GM12878 (cell line): ENCODE data around the gene SPATA20. TPM values are rescaled to one million over a fixed set of nuclear protein-coding genes. Genes with fewer than 3 reads are reported as not detected.

Source experiments
- ATAC-seq: fragments of 200-7000 bp; cut with Tn5 transposase; 3 replicates; pipeline ENCODE4 v1.9.1; 2020; ENCODE audit warnings: mild to moderate bottlenecking, moderate library complexity
- BruUV-seq: library from RNA; stranded (reverse); fragments of 400-500 nt; replicated peaks from 2 replicates; lab custom pipeline; 2021; lab: Mats Ljungman, UMichigan
- CTCF ChIA-PET: fragments of 300-600 bp; sonication (Branson Sonifier 250); formaldehyde crosslinking; extraction: SDS; loops from one replicate; lab custom pipeline; 2021; ENCODE audit warnings: inconsistent platforms; lab: Yijun Ruan, JAX
- POLR2A ChIA-PET: fragments of 350-600 bp; formaldehyde crosslinking; extraction: SDS; loops from one replicate; lab custom pipeline; 2021; ENCODE audit warnings: inconsistent platforms; lab: Charles Lee
- RAD21 ChIA-PET: fragments of 300-600 bp; sonication (Branson Sonifier 250); formaldehyde crosslinking; loops from one replicate; lab custom pipeline; 2023; ENCODE audit warnings: antibody characterized with exemption; ENCODE audit not compliant: unreplicated experiment; lab: Charles Lee
- SMC1A ChIA-PET: fragments of 300-600 bp; sonication (Branson Sonifier 250); formaldehyde crosslinking; loops from one replicate; lab custom pipeline; 2023; ENCODE audit not compliant: unreplicated experiment, uncharacterized antibody; lab: Charles Lee
- DNase-seq: peaks from one replicate; pipeline ENCODE4 v3.0.0-alpha.2; 2011; ENCODE audit warnings: low read depth, low spot score
- FAIRE-seq: peaks from 3 replicates; lab custom pipeline; 2011; peaks lifted over from hg19 to GRCh38; lab: Jason Lieb, UNC
- H2AFZ ChIP-seq: 2 replicates; pipeline ENCODE4 v1.6.0; 2011; ENCODE audit warnings: low read depth, low read length, control low read depth; ENCODE audit not compliant: control insufficient read depth
- H3K27ac ChIP-seq: 2 replicates; pipeline ENCODE4 v1.5.1; 2011; ENCODE audit warnings: control low read depth; ENCODE audit not compliant: control insufficient read depth, insufficient read depth
- H3K27me3 ChIP-seq, 2 experiments: replicated peaks in 1 of 2; 2 replicates each; pipeline versions ENCODE4 v1.6.0 to v1.6.1; 2011; ENCODE audit warnings: low read length in 1 of 2; ENCODE audit not compliant: control insufficient read depth in 2 of 2, insufficient read depth in 2 of 2
- H3K36me3 ChIP-seq, 2 experiments: 2 replicates each; pipeline ENCODE4 v1.5.1; 2011; ENCODE audit warnings: low read length in 1 of 2; ENCODE audit not compliant: control insufficient read depth in 2 of 2, insufficient read depth in 2 of 2
- H3K4me1 ChIP-seq: 2 replicates; pipeline ENCODE4 v1.6.1; 2011; ENCODE audit warnings: mild to moderate bottlenecking, low read length, moderate library complexity, mixed read lengths; ENCODE audit not compliant: control insufficient read depth, insufficient read depth
- H3K4me2 ChIP-seq: 2 replicates; pipeline ENCODE4 v1.6.0; 2011; ENCODE audit warnings: control low read depth; ENCODE audit not compliant: control insufficient read depth, insufficient read depth
- H3K4me3 ChIP-seq: fragments of 200-600 bp; sonication (generic); 2 replicates; pipeline ENCODE4 v1.5.1; 2016
- H3K79me2 ChIP-seq: 2 replicates; pipeline ENCODE4 v1.6.0; 2011; ENCODE audit warnings: low read length; ENCODE audit not compliant: control insufficient read depth, insufficient read depth
- H3K9ac ChIP-seq: 2 replicates; pipeline ENCODE4 v1.8.0; 2011; ENCODE audit warnings: low read length, control low read depth, mixed read lengths; ENCODE audit not compliant: control insufficient read depth, insufficient read depth
- H3K9me3 ChIP-seq: replicated peaks from 3 replicates; pipeline ENCODE4 v1.5.1; 2011; ENCODE audit warnings: mild to moderate bottlenecking, low read length; ENCODE audit not compliant: control insufficient read depth, insufficient read depth
- H4K20me1 ChIP-seq: 2 replicates; pipeline ENCODE4 v1.6.0; 2011; ENCODE audit not compliant: control insufficient read depth, insufficient read depth
- ETV6 ChIP-seq, 2 experiments: fragments of 450-650 bp in 1 of 2; IDR thresholded peaks in 1 of 2; conservative IDR thresholded peaks in 1 of 2; 2 replicates each; pipeline ENCODE4 v1.6.1; 2014; ENCODE audit warnings: antibody characterized with exemption in 1 of 2, borderline replicate concordance in 1 of 2, low read depth in 1 of 2, mild to moderate bottlenecking in 1 of 2, moderate library complexity in 1 of 2
- KLF5 ChIP-seq: fragments of 450-650 bp; IDR thresholded peaks from 2 replicates; pipeline ENCODE4 v1.6.1; 2014; ENCODE audit warnings: mild to moderate bottlenecking; ENCODE audit not compliant: partially characterized antibody
- MEF2B ChIP-seq: fragments of 450-650 bp; IDR thresholded peaks from 2 replicates; pipeline ENCODE4 v1.6.1; 2018; ENCODE audit warnings: mild to moderate bottlenecking, moderate library complexity; ENCODE audit not compliant: partially characterized antibody, poor library complexity, severe bottlenecking
- NFYB ChIP-seq: IDR thresholded peaks from 2 replicates; pipeline ENCODE4 v1.6.1; 2011; ENCODE audit warnings: low read depth, mild to moderate bottlenecking, low read length, improper control_type of control experiment, moderate library complexity; ENCODE audit not compliant: insufficient read depth
- SMC3 ChIP-seq: IDR thresholded peaks from 2 replicates; pipeline ENCODE4 v1.6.1; 2011; ENCODE audit warnings: low read length, improper control_type of control experiment, borderline replicate concordance
- ZNF24 ChIP-seq: fragments of 450-650 bp; IDR thresholded peaks from 2 replicates; pipeline ENCODE4 v1.6.1; 2017; ENCODE audit warnings: antibody characterized with exemption, mild to moderate bottlenecking
- ZNF622 ChIP-seq: fragments of 450-650 bp; IDR thresholded peaks from 2 replicates; pipeline ENCODE4 v1.6.1; 2017; ENCODE audit warnings: mild to moderate bottlenecking, inconsistent platforms
- WGBS: methylation state at CpG from one replicate; pipeline ENCODE4 v1.1.6; 2016; ENCODE audit warnings: low lambda C conversion rate; ENCODE audit not compliant: insufficient replicate concordance, insufficient coverage; ENCODE audit errors: missing lambda C conversion rate; 5-methylcytosine and 5-hydroxymethylcytosine counted together
- in situ Hi-C: fragments of 300-500 bp; cut with MboI; formaldehyde crosslinking; loops from 9 replicates; pipeline ENCODE4 v1.14.3; 2018; ENCODE audit warnings: mixed read lengths
- intact Hi-C: fragments of 100-400 bp; cut with micrococcal nuclease; formaldehyde crosslinking; loops from one replicate; pipeline ENCODE4 v1.14.2; 2022; ENCODE audit not compliant: unreplicated experiment
- polyA plus RNA-seq, 11 experiments: library from polyadenylated mRNA; depleted of rRNA in 4 of 11; unstranded in 6 of 11; stranded (reverse) in 5 of 11; fragments of >200 nt; fragmentation: Nextera tagmentation in 4 of 11; fragmentation: Illumina TruSeq in 1 of 11; extraction: Ambion mirVana in 4 of 11; extraction: Trizol in 1 of 11; gene quantifications; 1 replicate in 1 of 11; 2 replicates in 10 of 11; pipeline versions ENCODE4 v1.2.1 to v1.2.3, GENCODE V29; 2011 to 2016; ENCODE audit warnings: inconsistent platforms in 2 of 11, missing spikeins in 2 of 11, low read depth in 1 of 11
- total RNA-seq, 4 experiments: library from RNA; depleted of rRNA in 3 of 4; stranded (reverse); fragments of >200 nt in 3 of 4; fragmentation: Illumina TruSeq in 1 of 4; extraction: Trizol in 1 of 4; gene quantifications; 2 replicates each; pipeline versions ENCODE4 v1.2.1 to v1.2.3, GENCODE V29; 2013 to 2021

SPATA20 gene
- total and polyA plus RNA-seq, 10 of the 15 experiments (the other 5 are each of a cell fraction or from before 2014, with no cell fraction given): 2.1 to 69.8 (median 26.6) TPM

DNA sequence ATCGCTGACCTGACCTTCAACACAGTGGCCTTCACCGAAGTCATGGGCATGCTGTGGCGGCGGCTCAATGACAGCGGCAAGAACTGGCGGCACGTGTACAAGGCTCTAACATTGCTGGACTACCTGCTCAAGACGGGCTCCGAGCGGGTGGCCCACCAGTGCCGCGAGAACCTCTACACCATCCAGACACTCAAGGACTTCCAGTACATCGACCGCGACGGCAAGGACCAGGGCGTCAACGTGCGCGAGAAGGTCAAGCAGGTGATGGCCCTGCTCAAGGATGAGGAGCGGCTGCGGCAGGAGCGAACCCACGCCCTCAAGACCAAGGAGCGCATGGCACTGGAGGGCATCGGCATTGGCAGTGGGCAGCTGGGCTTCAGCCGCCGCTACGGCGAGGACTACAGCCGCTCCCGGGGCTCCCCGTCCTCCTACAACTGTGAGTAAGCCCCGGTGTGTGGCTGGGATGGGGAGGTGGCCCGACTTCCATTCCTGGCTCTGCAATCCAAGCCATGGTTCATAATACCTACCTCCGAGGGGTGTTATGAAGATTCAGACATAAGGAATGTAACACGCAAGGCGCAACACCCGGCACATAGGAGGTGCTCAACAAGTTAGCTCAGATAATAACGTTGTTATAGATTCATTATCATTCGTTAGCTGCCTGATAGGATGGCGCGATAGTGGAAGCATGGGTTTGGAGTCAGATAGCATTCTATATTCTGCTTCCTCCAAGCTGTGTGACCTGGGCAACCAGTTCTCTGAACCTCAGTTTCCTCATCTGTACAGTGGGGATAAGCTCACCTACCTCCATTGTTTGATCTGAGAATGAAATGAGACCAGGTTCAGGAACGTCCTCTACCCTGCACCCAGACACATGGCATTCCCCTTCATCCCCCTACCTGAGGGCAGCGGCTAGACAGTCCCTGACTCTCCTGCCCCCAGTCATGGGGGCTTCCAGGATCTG is 10.0 kb upstream of the SPATA20 start:
- Histone ChIP-seq H4K20me1 (no peaks in the 10 kb centered on the region), H3K4me2 (no peak overlapping the region), H3K9me3 (no peaks in the 10 kb centered on the region), H3K27me3 (peaks cover 13 to 18% of the 10 kb centered on the region in 2 experiments), H3K9ac (no peak overlapping the region), H3K36me3 (no peaks in the 10 kb centered on the region), H3K79me2 (no peaks in the 10 kb centered on the region), H2AFZ (no peak overlapping the region), H3K4me3 (no peak overlapping the region), H3K4me1 (peaks cover 4% of the 10 kb centered on the region; the same call in 1 of the 2 replicates), H3K27ac (no peak overlapping the region)
- in situ Hi-C loops: no loop called here
- DNase-seq: no peak
- CTCF ChIA-PET: no interaction called here
- SMC1A ChIA-PET: no interaction called here
- RAD21 ChIA-PET: interaction anchor here (0.6 kb wide), 1 partner anchor 86 kb away, joined by 3 read pairs; no protein-coding TSS in a partner anchor
- POLR2A ChIA-PET: no interaction called here
- no peak for FAIRE-seq
- 70% methylated on average over 45 of the region's 45 CpGs for WGBS
- no peak for ATAC-seq
- intact Hi-C loops: no loop called here
- BruUV-seq: no TSS peak
- TF ChIP-seq ETV6 (conservative IDR thresholded peaks at IDR 0.05 in 1 of 2, IDR thresholded peaks at IDR 0.05 in 1 of 2; ENCODE audit: borderline replicate concordance in 1 of 2, low read depth in 1 of 2): no peak
- no peak for TF ChIP-seq SMC3
- no peak for TF ChIP-seq KLF5
- TF ChIP-seq ZNF24: no peak
- TF ChIP-seq NFYB: no peak
- no peak for TF ChIP-seq MEF2B
- TF ChIP-seq ZNF622: no peak
